HG03280 (cell line): ENCODE data around the gene ASRGL1.

Experiments
- ATAC-seq: cut with Tn5 transposase; IDR thresholded peaks from one replicate; pipeline ENCODE4 v1.9.1; 2021; ENCODE audit warnings: mild to moderate bottlenecking, moderate library complexity; ENCODE audit not compliant: unreplicated experiment

The ASRGL1 gene

GRCh38 chr11:62411524-62411923 is 74.3 kb downstream of the ASRGL1 start:
- no peak for ATAC-seq

GRCh38 chr11:62413060-62413696 is 75.9 kb downstream of the ASRGL1 start:
- ATAC-seq: no peak

- ATAC-seq: no peak
Observed at GRCh38 chr11:62416596-62416995, 79.3 kb downstream of the ASRGL1 start.

- no peak for ATAC-seq
Observed at GRCh38 chr11:62418136-62418535, 80.9 kb downstream of the ASRGL1 start.

- ATAC-seq: no peak
Observed at GRCh38 chr11:62418733-62419132, 81.5 kb downstream of the ASRGL1 start, which contains the start of gene SCGB1A1. Gene SCGB1A1 (plus strand): TSS chr11:62419033. CDS start chr11:62419096, 63 bp downstream.

- ATAC-seq: no peak
Observed at GRCh38 chr11:62419314-62419929, 82.2 kb downstream of the ASRGL1 start.

- ATAC-seq: no peak
Observed at GRCh38 chr11:62419943-62420342, 82.7 kb downstream of the ASRGL1 start.

GRCh38 chr11:62420882-62421281 is 83.6 kb downstream of the ASRGL1 start:
- ATAC-seq: no peak

- ATAC-seq: no peak
Observed at GRCh38 chr11:62421996-62422395, 84.7 kb downstream of the ASRGL1 start.

- no peak for ATAC-seq
Observed at GRCh38 chr11:62423012-62423411, 85.8 kb downstream of the ASRGL1 start.

GRCh38 chr11:62427630-62428233 is 90.5 kb downstream of the ASRGL1 start:
- no peak for ATAC-seq

GRCh38 chr11:62428871-62429560 is 91.8 kb downstream of the ASRGL1 start:
- no peak for ATAC-seq

- no peak for ATAC-seq
Observed at GRCh38 chr11:62430425-62430824, 93.2 kb downstream of the ASRGL1 start.

GRCh38 chr11:62431171-62431901 is 94.1 kb downstream of the ASRGL1 start:
- ATAC-seq: no peak

- no peak for ATAC-seq
Observed at GRCh38 chr11:62432695-62433094, 95.4 kb downstream of the ASRGL1 start.

- no peak for ATAC-seq
Observed at GRCh38 chr11:62433141-62433903, 96.1 kb downstream of the ASRGL1 start.

- no peak for ATAC-seq
Observed at GRCh38 chr11:62433904-62434276, 96.6 kb downstream of the ASRGL1 start.

GRCh38 chr11:62435846-62436660 is 98.8 kb downstream of the ASRGL1 start:
- ATAC-seq: no peak

- ATAC-seq: no peak
Observed at GRCh38 chr11:62437616-62438015, 100.4 kb downstream of the ASRGL1 start.
